ENCODE measurements around the gene CHAC1.

CHAC1 gene

GRCh38 chr15:40964006-40964405 is 10.7 kb downstream of the CHAC1 start:
- H3K27ac ChIP-seq (ENCODE audit: low read depth, low read length, poor library complexity, severe bottlenecking): no peak overlapping the region
- TF ChIP-seq CTCF (IDR thresholded peaks at IDR 0.05; ENCODE audit: low read length): no peak
- TF ChIP-seq EZH2 (IDR thresholded peaks at IDR 0.05; ENCODE audit: borderline replicate concordance, low read length): no peak
- no peak overlapping the region for H3K9ac ChIP-seq (ENCODE audit: low read length)
- no peaks in the 10 kb centered on the region for H3K36me3 ChIP-seq (ENCODE audit: insufficient read depth, low read length)
- no peaks in the 10 kb centered on the region for H3K79me2 ChIP-seq (ENCODE audit: insufficient read depth, low read length)
- no peaks in the 10 kb centered on the region for H3K9me2 ChIP-seq (ENCODE audit: low read depth, low read length)
- H3K9me3 ChIP-seq (ENCODE audit: low read length): no peaks in the 10 kb centered on the region
- no peaks in the 10 kb centered on the region for H4K20me1 ChIP-seq (ENCODE audit: insufficient read depth, low read length)
- no peak overlapping the region for H3K4me3 ChIP-seq (ENCODE audit: low read depth, low read length, poor library complexity, severe bottlenecking)
- H3K4me1 ChIP-seq (ENCODE audit: insufficient read depth, low read length, severe bottlenecking): peaks cover 8% of the 10 kb centered on the region
- H3K27me3 ChIP-seq (ENCODE audit: insufficient read depth, low read length): no peaks in the 10 kb centered on the region
- no peaks in the 10 kb centered on the region for H3F3A ChIP-seq (ENCODE audit: insufficient read depth, low read length)
- no peak overlapping the region for H3K4me2 ChIP-seq (ENCODE audit: low read length)
- no peak overlapping the region for H2AFZ ChIP-seq (ENCODE audit: low read length)

GRCh38 chr15:40964634-40965033 is 11.4 kb downstream of the CHAC1 start:
- Histone ChIP-seq H4K20me1 (ENCODE audit: insufficient read depth, low read length) (no peaks in the 10 kb centered on the region), H3K27me3 (ENCODE audit: insufficient read depth, low read length) (no peaks in the 10 kb centered on the region), H3K36me3 (ENCODE audit: insufficient read depth, low read length) (no peaks in the 10 kb centered on the region), H3K9ac (ENCODE audit: low read length) (no peak overlapping the region), H3F3A (ENCODE audit: insufficient read depth, low read length) (no peaks in the 10 kb centered on the region), H3K27ac (ENCODE audit: low read depth, low read length, poor library complexity, severe bottlenecking) (no peak overlapping the region), H3K4me2 (ENCODE audit: low read length) (no peak overlapping the region), H3K79me2 (ENCODE audit: insufficient read depth, low read length) (no peaks in the 10 kb centered on the region), H3K4me1 (ENCODE audit: insufficient read depth, low read length, severe bottlenecking) (peaks cover 5% of the 10 kb centered on the region), H3K9me3 (ENCODE audit: low read length) (no peaks in the 10 kb centered on the region), H3K9me2 (ENCODE audit: low read depth, low read length) (no peaks in the 10 kb centered on the region), H2AFZ (ENCODE audit: low read length) (no peak overlapping the region), H3K4me3 (ENCODE audit: low read depth, low read length, poor library complexity, severe bottlenecking) (no peak overlapping the region)
- no peak for TF ChIP-seq EZH2 (IDR thresholded peaks at IDR 0.05; ENCODE audit: borderline replicate concordance, low read length)
- TF ChIP-seq CTCF (IDR thresholded peaks at IDR 0.05; ENCODE audit: low read length): no peak

GRCh38 chr15:40968290-40969085 is 15.2 kb downstream of the CHAC1 start:
- H3K9ac ChIP-seq (ENCODE audit: low read length): no peak overlapping the region
- H3K4me1 ChIP-seq (ENCODE audit: insufficient read depth, low read length, severe bottlenecking): no peaks in the 10 kb centered on the region

More at GRCh38 chr15:40968290-40969085, 15.2 kb downstream of the CHAC1 start:
- Histone ChIP-seq H3K9me2 (ENCODE audit: low read depth, low read length) (no peaks in the 10 kb centered on the region), H3K9me3 (ENCODE audit: low read length) (no peaks in the 10 kb centered on the region), H3K36me3 (ENCODE audit: insufficient read depth, low read length) (no peaks in the 10 kb centered on the region), H4K20me1 (ENCODE audit: insufficient read depth, low read length) (no peaks in the 10 kb centered on the region), H2AFZ (ENCODE audit: low read length) (no peak overlapping the region), H3K4me3 (ENCODE audit: low read depth, low read length, poor library complexity, severe bottlenecking) (no peak overlapping the region), H3K79me2 (ENCODE audit: insufficient read depth, low read length) (no peaks in the 10 kb centered on the region), H3F3A (ENCODE audit: insufficient read depth, low read length) (no peaks in the 10 kb centered on the region), H3K27ac (ENCODE audit: low read depth, low read length, poor library complexity, severe bottlenecking) (no peak overlapping the region), H3K27me3 (ENCODE audit: insufficient read depth, low read length) (no peaks in the 10 kb centered on the region), H3K4me2 (ENCODE audit: low read length) (no peak overlapping the region)
- TF ChIP-seq EZH2 (IDR thresholded peaks at IDR 0.05; ENCODE audit: borderline replicate concordance, low read length) (no peak), CTCF (IDR thresholded peaks at IDR 0.05; ENCODE audit: low read length) (no peak)
